Colonic mucosa (tissue), 4 donors: Measurements from ENCODE around the gene NTM. TPM values are rescaled to one million over a fixed set of nuclear protein-coding genes. Genes with fewer than 3 reads are reported as not detected.

ENCODE experiments used
- DNase-seq: peaks from one replicate; pipeline ENCODE4 v3.0.0-alpha.2; 2020
- H3K27ac ChIP-seq: fragments of 200-600 bp; one replicate; pipeline ENCODE4 v1.8.0; 2021
- H3K27me3 ChIP-seq: fragments of 200-600 bp; one replicate; pipeline ENCODE4 v1.8.0; 2021
- H3K36me3 ChIP-seq: fragments of 200-600 bp; one replicate; pipeline ENCODE4 v1.8.0; 2021
- H3K4me1 ChIP-seq: fragments of 200-600 bp; one replicate; pipeline ENCODE4 v1.8.0; 2021; ENCODE audit warnings: mild to moderate bottlenecking
- H3K4me3 ChIP-seq: fragments of 200-600 bp; one replicate; pipeline ENCODE4 v1.8.0; 2021
- H3K9ac ChIP-seq, 2 donors: one replicate each; pipeline ENCODE4 v1.7.0; 2013; ENCODE audit warnings: control low read depth in 2 of 2, low read depth in 2 of 2, low read length in 2 of 2
- H3K9me3 ChIP-seq: fragments of 200-600 bp; one replicate; pipeline ENCODE4 v1.8.0; 2021
- CTCF ChIP-seq: fragments of 200-600 bp; IDR thresholded peaks from one replicate; pipeline ENCODE4 v1.8.0; 2022; ENCODE audit warnings: antibody characterized with exemption, mild to moderate bottlenecking
- intact Hi-C: fragments of 100-400 bp; cut with DNase I; formaldehyde crosslinking; loops from one replicate; pipeline ENCODE4 v1.14.1; 2022
- total RNA-seq, 2 donors: library from RNA; stranded (reverse); fragmentation: NEBNext Ultra II Directional in 1 of 2; extraction: Animal tissue kit (Norgen Biotek cat#: 25700) in 1 of 2; gene quantifications; one replicate each; pipeline ENCODE4 v1.2.1, GENCODE V29; 2021
- donor health status: healthy.
- donor health status: DM: no; HTN: no; CAD: no.
- donor health status: DM: no; HTN: no; CAD: no.

The NTM gene
- total RNA-seq, 2 donors from 2014 or later, result 1.6 to 2.8 TPM

- intact Hi-C loops, result no loop called here
- no peaks in the 10 kb centered on the region for H3K4me1 ChIP-seq
- H3K27ac ChIP-seq, result no peak overlapping the region
- no peak for TF ChIP-seq CTCF
- H3K27me3 ChIP-seq, result no peaks in the 10 kb centered on the region
- H3K9ac ChIP-seq, result no peak overlapping the region
- H3K4me3 ChIP-seq, result no peak overlapping the region
- DNase-seq, result no peak
- H3K9me3 ChIP-seq, result no peaks in the 10 kb centered on the region
- H3K36me3 ChIP-seq, result no peaks in the 10 kb centered on the region
Measured at GRCh38 chr11:131855320-131855719, 484.9 kb downstream of the NTM start.

DNA sequence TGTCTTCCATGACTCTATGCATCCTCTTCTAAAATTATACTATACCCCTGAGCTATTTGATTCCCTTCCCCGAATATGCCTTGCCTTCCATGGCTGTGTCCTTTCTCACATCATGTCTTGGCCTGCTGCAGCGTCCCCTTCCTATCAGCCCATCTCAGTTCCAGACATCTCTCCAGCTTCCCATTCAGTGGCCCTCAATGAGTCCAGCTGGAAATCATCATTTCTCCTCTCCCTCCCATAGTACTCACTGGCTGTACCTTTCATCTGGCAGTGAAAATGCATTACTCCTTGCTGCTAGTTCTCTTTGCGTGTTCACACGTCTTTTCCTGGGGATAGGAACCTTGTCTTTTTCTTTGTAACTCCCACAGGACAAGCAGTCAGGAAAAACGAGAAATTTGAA lies 486.8 kb downstream of the NTM start:
- no peaks in the 10 kb centered on the region for H3K36me3 ChIP-seq

DNA sequence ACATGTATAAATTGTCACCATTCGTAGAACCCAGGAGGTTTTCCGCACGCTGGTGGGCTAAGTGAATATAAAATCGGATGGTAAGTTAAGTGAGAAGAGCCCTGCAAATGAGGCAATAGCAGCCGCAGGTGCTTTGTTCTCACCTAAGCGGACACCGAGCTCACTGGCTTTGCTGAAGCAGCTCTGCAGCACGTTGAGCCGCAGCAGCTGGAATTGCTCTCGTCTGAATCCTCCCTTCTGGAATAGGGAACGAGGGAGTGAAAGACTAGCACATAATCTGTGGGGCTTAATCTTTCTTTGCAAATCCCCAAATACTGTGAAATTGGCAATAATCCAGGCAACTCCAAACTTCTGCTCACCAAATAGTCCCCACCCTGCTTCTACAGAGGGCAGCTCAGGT lies 488.1 kb downstream of the NTM start:
- intact Hi-C loops, result no loop called here
- no peak overlapping the region for H3K4me3 ChIP-seq
- DNase-seq, result no peak
- no peak overlapping the region for H3K9ac ChIP-seq
- no peak overlapping the region for H3K27ac ChIP-seq
- no peaks in the 10 kb centered on the region for H3K27me3 ChIP-seq
- H3K4me1 ChIP-seq, result no peaks in the 10 kb centered on the region
- TF ChIP-seq CTCF, result no peak
- H3K9me3 ChIP-seq, result no peaks in the 10 kb centered on the region
- H3K36me3 ChIP-seq, result no peaks in the 10 kb centered on the region

More for the DNA sequence above, 486.8 kb downstream of the NTM start:
- no peak for TF ChIP-seq CTCF
- no peak overlapping the region for H3K4me3 ChIP-seq
- no peak for DNase-seq
- H3K27me3 ChIP-seq, result no peaks in the 10 kb centered on the region
- no peak overlapping the region for H3K27ac ChIP-seq
- H3K9ac ChIP-seq, result no peak overlapping the region
- H3K4me1 ChIP-seq, result no peaks in the 10 kb centered on the region
- H3K9me3 ChIP-seq, result no peaks in the 10 kb centered on the region
- intact Hi-C loops, result no loop called here

GRCh38 chr11:131859538-131860210 lies 489.3 kb downstream of the NTM start:
- TF ChIP-seq CTCF, result no peak
- no peak overlapping the region for H3K27ac ChIP-seq
- no peak for DNase-seq
- H3K9ac ChIP-seq, result no peak overlapping the region
- no peaks in the 10 kb centered on the region for H3K36me3 ChIP-seq
- no peak overlapping the region for H3K4me3 ChIP-seq
- H3K27me3 ChIP-seq, result no peaks in the 10 kb centered on the region
- intact Hi-C loops, result loop anchor here (10.0 kb wide), 1 partner anchor 265 kb away; no protein-coding TSS in a partner anchor
- H3K9me3 ChIP-seq, result no peaks in the 10 kb centered on the region
- H3K4me1 ChIP-seq, result no peaks in the 10 kb centered on the region

- intact Hi-C loops, result loop anchor here (10.0 kb wide), 1 partner anchor 261 kb away; no protein-coding TSS in a partner anchor
- no peaks in the 10 kb centered on the region for H3K9me3 ChIP-seq
- no peaks in the 10 kb centered on the region for H3K36me3 ChIP-seq
- H3K27me3 ChIP-seq, result no peaks in the 10 kb centered on the region
- no peak overlapping the region for H3K27ac ChIP-seq
- no peak for DNase-seq
- no peaks in the 10 kb centered on the region for H3K4me1 ChIP-seq
- TF ChIP-seq CTCF, result no peak
- H3K9ac ChIP-seq, result no peak overlapping the region
- no peak overlapping the region for H3K4me3 ChIP-seq
Measured at GRCh38 chr11:131864228-131864627, 493.8 kb downstream of the NTM start.
